Cardiac fibroblast (primary cell): ENCODE data around the gene MGLL.

ENCODE experiments used
- DNase-seq, 2 donors: peaks; one replicate each; pipeline versions ENCODE4 v3.0.0 to v3.0.0-alpha.2; 2010; ENCODE audit warnings: low read depth in 2 of 2
- H3K4me3 ChIP-seq, 2 donors: replicated peaks in 1 of 2; 1 replicate in 1 of 2; 2 replicates in 1 of 2; pipeline ENCODE4 v1.5.1; 2011; ENCODE audit warnings: low read depth in 2 of 2, low read length in 2 of 2, mild to moderate bottlenecking in 2 of 2, moderate library complexity in 1 of 2
- TF ChIP-seq, protein P1 (sequence below): IDR thresholded peaks from one replicate; pipeline ENCODE4 v1.5.1; 2011; ENCODE audit warnings: low read depth, mild to moderate bottlenecking, low read length, inconsistent platforms

The MGLL gene

DNA sequence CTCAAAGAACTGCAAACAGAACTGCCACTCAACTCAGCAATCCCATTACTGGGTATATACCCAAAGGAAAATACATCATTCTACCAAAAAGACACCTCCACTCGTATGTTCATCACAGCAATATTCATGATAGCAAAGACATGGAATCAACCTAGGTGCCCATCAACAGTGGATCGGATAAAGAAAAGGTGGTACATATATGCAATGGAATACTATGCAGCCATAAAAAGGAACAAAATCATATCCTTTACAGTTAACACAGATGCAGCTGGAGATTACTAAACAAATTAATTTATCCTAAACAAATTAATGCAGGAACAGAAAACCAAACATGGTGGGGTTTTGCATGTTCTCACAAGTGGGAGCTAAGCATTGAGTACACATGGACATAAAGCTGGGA, 27.3 kb downstream of the MGLL start:
- no peak overlapping the region for H3K4me3 ChIP-seq
- TF ChIP-seq, protein P1, sequence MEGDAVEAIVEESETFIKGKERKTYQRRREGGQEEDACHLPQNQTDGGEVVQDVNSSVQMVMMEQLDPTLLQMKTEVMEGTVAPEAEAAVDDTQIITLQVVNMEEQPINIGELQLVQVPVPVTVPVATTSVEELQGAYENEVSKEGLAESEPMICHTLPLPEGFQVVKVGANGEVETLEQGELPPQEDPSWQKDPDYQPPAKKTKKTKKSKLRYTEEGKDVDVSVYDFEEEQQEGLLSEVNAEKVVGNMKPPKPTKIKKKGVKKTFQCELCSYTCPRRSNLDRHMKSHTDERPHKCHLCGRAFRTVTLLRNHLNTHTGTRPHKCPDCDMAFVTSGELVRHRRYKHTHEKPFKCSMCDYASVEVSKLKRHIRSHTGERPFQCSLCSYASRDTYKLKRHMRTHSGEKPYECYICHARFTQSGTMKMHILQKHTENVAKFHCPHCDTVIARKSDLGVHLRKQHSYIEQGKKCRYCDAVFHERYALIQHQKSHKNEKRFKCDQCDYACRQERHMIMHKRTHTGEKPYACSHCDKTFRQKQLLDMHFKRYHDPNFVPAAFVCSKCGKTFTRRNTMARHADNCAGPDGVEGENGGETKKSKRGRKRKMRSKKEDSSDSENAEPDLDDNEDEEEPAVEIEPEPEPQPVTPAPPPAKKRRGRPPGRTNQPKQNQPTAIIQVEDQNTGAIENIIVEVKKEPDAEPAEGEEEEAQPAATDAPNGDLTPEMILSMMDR, result no peak
- no peak for DNase-seq

DNA sequence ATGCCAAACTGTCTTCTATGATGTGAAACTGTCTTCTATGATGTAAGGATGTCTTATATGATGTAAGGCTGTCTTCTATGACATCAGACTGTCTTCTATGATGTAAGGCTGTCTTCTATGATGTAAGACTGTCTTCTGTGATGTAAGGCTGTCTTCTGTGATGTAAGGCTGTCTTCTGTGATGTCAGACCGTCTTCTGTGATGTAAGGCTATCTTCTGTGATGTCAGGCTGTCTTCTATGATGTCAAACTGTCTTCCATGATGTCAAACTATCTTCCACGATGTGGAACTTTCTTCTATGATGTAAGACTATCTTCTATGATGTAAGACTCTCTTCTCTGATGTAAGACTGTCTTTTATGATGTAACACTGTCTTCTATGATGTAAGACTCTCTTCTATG, 27.9 kb downstream of the MGLL start:
- peak in 1 of 2 donors; percentile 40 for DNase-seq
- TF ChIP-seq, protein P1, result no peak

DNA sequence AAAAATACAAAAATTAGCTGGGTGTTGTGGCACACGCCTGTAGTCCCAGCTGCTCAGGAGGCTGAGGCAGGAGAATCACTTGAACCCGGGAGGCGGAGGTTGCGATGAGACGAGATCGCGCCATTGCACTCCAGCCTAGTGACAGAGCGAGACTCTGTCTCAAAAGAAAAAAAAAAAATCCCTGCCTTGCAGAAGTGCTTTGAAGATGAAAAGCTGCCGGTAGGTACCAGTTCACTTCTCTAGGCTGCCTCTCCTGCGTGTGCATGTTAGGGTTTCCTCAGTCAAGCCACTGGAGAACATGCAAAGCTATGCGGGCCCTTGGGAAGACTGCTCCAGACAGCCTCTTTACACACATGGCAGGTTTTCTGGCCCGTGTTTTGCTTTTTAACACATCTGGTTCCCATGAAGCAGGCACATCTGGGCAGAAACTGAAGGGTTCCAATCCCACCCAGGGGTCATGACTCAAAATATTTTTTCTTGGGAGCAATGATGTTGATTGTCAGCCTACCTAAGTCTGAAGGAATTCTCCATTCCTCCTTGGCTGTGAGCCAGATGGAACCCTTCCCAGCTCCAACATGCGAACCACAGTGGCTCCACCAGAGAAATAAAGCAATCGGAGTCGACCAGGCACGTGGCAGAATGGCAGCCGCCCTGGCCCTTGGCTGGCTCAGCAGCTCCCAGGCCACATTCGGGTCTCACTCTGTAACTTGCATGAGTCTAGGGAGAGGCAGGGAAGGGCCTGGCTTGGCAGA, 29.6 kb downstream of the MGLL start:
- peak; percentile 93 to 99 for DNase-seq
- H3K4me3 ChIP-seq, result no peak overlapping the region
- TF ChIP-seq, protein P1, result no peak

More for the DNA sequence above, 27.9 kb downstream of the MGLL start:
- H3K4me3 ChIP-seq, result no peak overlapping the region

DNA sequence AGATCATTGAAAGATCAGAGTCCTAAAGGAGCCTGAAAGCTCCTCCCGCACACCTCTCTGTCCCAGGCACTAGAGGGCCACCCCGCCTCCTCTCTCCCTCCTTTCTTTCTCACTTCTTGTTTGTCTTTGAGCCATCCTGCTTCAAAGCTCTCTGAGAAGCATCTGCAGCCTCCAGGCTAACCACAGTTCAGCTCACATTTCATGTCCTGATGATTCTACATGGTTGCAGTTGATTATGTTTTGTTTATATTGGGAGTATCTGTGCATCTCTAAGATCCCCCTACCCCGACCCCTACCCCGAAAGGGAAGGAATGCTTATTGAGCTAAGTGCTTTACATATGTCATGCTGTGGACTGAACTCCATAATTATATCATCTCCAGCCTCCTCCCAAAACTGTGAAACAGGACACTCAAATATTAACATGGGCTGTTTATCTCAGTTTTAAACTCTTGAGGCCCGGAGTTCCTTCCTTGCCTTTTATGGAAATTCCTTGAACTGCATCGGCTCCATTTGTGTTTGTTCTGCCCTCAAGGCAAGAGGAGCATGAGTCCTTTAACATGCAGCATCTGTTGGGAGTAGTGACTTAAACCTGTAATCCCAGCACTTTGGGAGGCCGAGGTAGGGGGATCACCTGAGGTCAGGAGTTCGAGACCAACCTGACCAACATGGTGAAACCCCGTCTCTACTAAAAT, 30.9 kb downstream of the MGLL start:
- DNase-seq, result peak; percentile 47 to 66
- H3K4me3 ChIP-seq, result no peak overlapping the region
- TF ChIP-seq, protein P1, result peak; percentile 33

DNA sequence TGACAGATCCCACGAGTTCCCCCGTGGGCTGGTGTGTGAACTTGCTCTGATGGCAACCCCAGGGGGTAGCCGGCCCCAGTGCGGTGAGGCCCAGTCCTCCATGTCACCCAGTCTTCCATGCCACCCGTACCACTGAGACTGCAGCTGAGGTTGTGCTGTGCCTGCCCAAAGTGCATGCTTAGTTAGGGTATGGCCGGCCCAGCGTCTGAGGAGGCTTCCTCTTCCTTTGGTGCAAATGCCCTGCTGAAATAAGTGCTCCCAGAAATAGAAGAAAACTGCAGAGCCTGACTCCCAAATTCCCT, 31.5 kb downstream of the MGLL start:
- no peak overlapping the region for H3K4me3 ChIP-seq

DNA sequence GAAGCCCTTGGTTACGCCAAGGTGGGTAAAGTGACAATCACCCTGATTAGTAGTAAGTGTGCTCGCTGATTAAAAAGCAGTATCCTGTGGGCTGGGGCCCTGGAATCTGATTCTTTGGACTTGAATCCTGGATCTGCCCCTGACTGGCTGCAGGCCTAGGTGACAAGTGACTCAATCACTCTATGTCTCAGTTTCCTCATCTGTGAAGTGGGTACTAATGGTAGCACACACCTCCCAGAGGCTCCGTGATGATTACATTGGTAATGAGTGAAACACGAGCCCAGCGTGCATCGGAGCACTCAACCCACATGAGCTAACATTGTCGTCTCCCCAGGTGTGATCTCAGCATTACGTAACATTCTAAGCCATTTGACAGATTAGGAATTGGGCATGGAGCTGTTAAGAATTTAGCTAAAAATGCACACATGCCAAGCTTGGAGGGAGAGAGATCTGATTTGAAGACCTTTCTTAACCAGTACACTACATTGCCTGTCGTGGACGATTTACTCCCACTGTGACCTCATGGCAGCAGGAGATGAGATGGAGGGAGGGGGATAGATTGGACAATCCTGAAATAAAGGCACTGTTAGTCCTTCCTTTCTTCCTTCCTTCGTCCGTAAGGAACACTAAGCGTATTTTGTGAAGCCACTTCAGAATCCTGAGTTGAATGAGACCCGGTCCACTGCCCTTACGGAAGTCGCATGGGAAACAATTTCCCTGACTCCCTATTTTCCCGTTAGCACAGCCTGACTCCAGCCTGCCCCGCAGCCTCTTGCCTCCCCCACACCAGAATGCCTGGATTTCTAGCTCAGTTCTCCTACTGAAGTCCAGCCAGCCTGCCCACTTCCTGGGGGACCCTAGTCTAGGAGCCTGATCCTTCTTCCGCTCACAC, 32.1 kb downstream of the MGLL start:
- DNase-seq, result no peak
- no peak overlapping the region for H3K4me3 ChIP-seq
- TF ChIP-seq, protein P1, result no peak

More for the DNA sequence above, 31.5 kb downstream of the MGLL start:
- DNase-seq, result no peak
- TF ChIP-seq, protein P1, result no peak
